Endothelial cell of umbilical vein (primary cell): ENCODE measurements around the gene MINK1.

ENCODE experiments used
- JUN ChIP-seq: IDR thresholded peaks from 2 replicates; pipeline ENCODE4 v1.6.1; 2011; ENCODE audit warnings: borderline replicate concordance, low read depth; ENCODE audit not compliant: insufficient read length, insufficient read depth
- TF ChIP-seq, protein P1 (sequence below), 2 donors: IDR thresholded peaks; 1 replicate in 1 of 2; 2 replicates in 1 of 2; pipeline ENCODE4 v1.5.1; 2011; ENCODE audit warnings: low read length in 2 of 2, mild to moderate bottlenecking in 2 of 2, moderate library complexity in 2 of 2, control low read depth in 1 of 2, inconsistent platforms in 1 of 2, low read depth in 1 of 2; ENCODE audit not compliant: insufficient read depth in 1 of 2; ENCODE audit errors: extremely low read depth in 1 of 2

GRCh38 chr17:4880857-4881256 lies 47.7 kb downstream of the MINK1 start:
- no peak for TF ChIP-seq JUN
- TF ChIP-seq, protein P1, sequence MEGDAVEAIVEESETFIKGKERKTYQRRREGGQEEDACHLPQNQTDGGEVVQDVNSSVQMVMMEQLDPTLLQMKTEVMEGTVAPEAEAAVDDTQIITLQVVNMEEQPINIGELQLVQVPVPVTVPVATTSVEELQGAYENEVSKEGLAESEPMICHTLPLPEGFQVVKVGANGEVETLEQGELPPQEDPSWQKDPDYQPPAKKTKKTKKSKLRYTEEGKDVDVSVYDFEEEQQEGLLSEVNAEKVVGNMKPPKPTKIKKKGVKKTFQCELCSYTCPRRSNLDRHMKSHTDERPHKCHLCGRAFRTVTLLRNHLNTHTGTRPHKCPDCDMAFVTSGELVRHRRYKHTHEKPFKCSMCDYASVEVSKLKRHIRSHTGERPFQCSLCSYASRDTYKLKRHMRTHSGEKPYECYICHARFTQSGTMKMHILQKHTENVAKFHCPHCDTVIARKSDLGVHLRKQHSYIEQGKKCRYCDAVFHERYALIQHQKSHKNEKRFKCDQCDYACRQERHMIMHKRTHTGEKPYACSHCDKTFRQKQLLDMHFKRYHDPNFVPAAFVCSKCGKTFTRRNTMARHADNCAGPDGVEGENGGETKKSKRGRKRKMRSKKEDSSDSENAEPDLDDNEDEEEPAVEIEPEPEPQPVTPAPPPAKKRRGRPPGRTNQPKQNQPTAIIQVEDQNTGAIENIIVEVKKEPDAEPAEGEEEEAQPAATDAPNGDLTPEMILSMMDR (IDR thresholded peaks at IDR 0.05; ENCODE audit: extremely low read depth in 1 of 2, insufficient read depth in 1 of 2, low read depth in 1 of 2, low read length in 2 of 2), result no peak
